HG02763 (cell line): Measurements from ENCODE around the gene GJC3.
"Not testable (repeated sequence)": the region's sequence is repeated elsewhere in the genome, so short reads cannot be mapped to it uniquely, and the experiment has no call there.

Source experiments
- ATAC-seq: cut with Tn5 transposase; IDR thresholded peaks from one replicate; pipeline ENCODE4 v1.9.1; 2021; ENCODE audit warnings: mild to moderate bottlenecking, moderate library complexity; ENCODE audit not compliant: unreplicated experiment

Gene GJC3

GRCh38 chr7:99930376-99930775 is 956 bp upstream of the GJC3 start:
- no peak for ATAC-seq

- ATAC-seq: no peak
Measured at GRCh38 chr7:99929730-99930053, 272 bp upstream of the GJC3 start.

GRCh38 chr7:99928188-99928587 is 1.2 kb downstream of the GJC3 start:
- no peak for ATAC-seq

GRCh38 chr7:99927536-99927935 is 1.9 kb downstream of the GJC3 start:
- ATAC-seq: no peak

- no peak for ATAC-seq
Measured at GRCh38 chr7:99926321-99926720, 3.1 kb downstream of the GJC3 start.

DNA sequence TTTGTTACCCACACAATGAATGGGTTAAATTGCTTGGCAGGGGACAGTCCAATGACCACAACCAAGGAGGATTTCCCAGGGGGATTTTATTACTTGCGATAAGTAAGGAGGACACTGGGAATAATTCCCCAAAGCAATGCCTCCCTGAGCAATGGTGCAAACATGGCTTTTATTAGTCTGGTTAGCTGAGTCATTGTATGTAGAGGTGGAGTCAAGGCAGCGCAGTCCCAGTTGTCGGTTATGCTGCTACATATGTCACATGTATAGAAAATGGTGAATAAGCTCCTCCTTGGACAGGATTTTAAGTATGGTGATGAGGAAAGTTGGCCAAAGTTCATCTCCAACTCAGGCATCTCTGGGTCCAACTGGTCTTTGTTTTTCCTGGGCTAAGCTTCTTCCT is 6.2 kb downstream of the GJC3 start:
- no peak for ATAC-seq

DNA sequence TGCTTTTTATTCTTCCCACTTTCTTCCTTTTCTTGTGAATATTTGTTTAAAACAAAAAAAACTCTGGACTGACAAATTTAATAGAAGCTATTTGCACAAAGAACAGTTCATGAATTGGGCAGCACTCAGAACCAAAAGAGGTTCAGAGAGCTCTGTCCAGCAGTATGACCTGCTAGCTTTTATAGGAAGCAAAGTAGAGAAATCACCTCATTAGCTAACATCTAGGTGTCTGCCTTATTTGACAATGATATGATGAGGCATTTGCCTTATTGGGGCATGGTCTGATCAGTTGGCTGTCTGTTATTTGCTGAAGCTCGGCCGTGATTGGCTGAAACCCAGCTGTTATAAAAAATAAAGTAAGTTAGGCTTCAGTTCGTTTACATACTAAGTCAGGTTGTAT is 9.3 kb downstream of the GJC3 start:
- no peak for ATAC-seq

- ATAC-seq: no peak
Measured at GRCh38 chr7:99919814-99920112, 9.7 kb downstream of the GJC3 start.

DNA sequence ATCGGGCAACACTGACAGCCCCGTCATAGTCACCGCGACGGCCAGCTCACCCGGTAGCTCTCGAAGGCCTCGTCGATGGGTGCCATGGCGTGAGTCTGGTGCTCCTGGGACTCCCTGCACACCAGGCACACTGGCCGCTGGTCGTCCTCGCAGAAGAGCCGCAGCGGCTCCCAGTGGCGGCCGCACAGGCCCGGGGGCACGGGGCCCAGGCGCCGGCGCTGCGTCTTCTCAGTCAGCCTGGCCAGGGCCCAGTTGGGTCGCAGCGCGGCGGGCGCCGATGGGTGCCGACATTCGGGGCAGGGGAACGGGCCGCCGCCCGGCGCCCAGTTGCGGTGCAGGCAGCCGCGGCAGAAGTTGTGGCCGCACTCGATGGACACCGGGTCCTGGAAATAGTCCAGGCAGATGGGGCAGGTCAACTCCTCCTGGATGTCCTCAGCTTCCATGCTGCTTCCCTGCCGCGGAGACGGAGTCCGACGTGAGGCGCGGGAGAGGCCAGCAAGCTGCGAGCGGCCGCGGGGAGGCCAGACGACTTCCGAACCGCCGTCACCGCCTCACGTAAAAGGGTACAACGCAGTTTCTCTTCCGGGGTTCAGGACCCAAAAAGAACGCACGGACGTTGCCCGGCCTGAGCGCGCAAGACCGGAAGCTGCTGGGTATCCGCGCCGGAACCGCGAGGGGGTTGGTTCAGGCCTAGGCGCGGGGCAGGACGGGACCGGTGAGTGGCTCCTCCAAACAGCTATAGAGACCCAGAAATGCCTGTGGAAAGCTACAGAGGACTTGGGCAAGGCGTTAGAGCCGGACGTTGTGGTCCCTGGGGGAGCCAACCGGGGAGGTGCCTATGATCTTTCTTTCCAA is 10.2 kb downstream of the GJC3 start, which contains the start of gene TRIM4:
Gene TRIM4 (minus strand): TSS at position 572 of the 855 bp plus-strand sequence. CDS start 129 bp downstream, at position 443.
- peak; percentile 90 for ATAC-seq

- ATAC-seq: no peak
Measured at GRCh38 chr7:99910976-99911375, 18.4 kb downstream of the GJC3 start.

DNA sequence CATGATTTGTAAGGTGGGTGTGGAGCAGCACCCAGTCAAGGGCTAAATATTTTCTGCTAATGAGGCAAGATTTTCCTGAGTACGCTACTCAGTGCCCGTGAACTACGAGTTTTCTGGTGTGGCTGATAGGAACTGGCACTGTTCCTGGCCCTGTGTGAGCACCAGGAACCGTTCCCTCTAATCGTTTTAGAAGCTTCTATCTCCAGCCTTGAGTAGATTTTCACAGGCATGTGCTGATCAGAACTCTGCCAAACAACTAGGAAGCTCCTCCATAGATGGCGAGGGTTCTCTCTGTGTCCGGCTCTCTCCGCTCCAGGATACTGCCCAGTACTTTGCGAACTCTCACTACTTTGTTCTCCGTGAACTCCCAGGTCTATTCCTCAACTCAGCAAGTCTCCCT is 27.8 kb downstream of the GJC3 start:
- no peak for ATAC-seq

- ATAC-seq: no peak
Measured at GRCh38 chr7:99899830-99900519, 29.4 kb downstream of the GJC3 start.

- no peak for ATAC-seq
Measured at GRCh38 chr7:99898836-99899235, 30.6 kb downstream of the GJC3 start.

GRCh38 chr7:99898023-99898357 is 31.4 kb downstream of the GJC3 start:
- no peak for ATAC-seq

DNA sequence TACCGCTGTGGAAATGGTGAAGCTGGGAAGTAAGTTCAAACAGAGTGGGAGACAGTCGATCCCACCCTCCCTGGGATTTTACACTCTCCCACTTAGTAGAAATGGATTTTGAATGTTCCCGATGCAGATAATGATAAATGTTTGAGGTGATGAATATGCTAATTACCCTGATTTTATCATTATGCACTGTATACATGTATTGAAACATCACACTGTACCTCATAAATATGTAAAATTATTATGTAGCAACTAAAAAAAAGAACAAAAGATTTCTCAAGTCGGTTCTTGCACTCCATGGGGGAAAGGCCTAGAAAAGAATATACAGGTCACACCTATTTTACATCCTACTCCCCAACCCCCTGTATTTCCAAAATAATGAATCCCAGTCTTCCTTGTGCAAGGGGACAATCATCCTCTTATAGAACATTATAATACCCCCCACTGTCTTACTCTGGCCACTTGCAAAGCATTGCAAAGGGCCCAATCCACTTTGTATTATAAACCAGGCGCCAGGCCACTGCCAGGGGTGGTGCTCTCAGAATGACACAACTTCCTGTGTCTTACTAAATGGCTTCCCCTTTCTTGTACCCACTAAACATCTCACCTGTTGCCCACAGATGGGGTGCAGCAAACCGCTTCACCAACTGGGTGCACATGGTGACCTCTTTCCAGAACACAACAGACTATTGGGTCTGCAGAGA is 31.9 kb downstream of the GJC3 start:
- no peak for ATAC-seq

DNA sequence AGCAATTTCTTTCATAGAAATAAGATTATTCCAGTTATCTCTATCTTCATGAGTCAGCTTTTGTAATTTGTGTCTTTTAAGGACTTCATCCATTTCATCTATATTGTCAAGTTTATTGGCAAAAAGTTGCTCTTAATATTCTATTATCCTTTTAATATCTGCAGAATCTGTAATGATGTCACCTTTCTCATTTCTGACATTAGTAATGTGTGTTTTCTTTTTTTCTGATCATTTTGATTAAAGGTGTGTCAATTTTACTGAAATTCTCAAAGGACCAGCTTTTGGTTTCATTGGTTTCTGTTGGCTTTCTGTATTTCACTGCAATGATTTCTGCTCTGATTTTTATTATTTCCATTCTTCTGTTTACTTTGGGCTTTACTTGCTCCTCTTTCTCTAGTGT is 34.7 kb downstream of the GJC3 start:
- ATAC-seq: no peak

DNA sequence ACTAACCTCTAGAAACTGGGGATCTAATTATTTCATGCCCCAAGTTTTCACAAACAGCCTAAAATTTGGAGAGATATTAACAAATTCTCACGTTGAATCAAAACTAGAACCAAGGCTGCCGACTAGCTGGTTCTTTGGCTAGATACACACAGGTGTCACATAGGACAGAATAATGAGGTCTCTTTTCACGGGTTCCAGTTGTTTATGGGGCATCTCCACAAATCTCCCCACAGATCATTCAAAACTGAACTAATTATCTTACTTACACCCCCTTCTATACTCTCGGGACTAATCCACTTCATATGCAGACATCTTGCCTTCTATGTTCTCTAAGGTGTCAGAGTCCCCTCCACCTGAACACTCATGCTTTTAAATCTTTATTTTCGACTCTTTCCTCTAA is 36.1 kb downstream of the GJC3 start:
- ATAC-seq: no peak

GRCh38 chr7:99890348-99890747 is 39.1 kb downstream of the GJC3 start:
- ATAC-seq: not testable (repeated sequence)

- not testable (repeated sequence) for ATAC-seq
Measured at GRCh38 chr7:99888366-99888765, 41.1 kb downstream of the GJC3 start.

DNA sequence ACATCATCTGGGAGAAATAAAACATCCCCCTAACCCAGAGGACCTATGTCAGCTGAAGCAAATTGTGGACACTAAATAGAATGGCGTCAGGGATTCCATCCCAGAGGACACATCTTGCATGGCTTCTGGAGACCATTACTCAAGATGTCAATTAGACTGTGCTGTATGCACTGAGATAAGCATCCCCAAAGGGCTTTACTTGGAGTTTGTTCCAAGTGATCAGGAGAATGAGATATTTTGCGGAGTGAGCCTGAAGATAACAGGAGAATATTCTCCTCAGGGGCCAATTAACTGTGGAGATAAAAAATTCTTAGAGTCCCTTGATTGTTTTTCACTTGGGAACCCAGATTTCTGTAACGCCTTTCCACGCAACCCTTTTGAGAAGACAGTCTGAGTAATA is 48.0 kb downstream of the GJC3 start:
- no peak for ATAC-seq

- ATAC-seq: no peak
Measured at GRCh38 chr7:99876933-99877332, 52.5 kb downstream of the GJC3 start, which contains the start of gene OR2AE1. Gene OR2AE1, minus strand, starts transcription at chr7:99877033. Its CDS starts 0 bp downstream, at chr7:99877033.

DNA sequence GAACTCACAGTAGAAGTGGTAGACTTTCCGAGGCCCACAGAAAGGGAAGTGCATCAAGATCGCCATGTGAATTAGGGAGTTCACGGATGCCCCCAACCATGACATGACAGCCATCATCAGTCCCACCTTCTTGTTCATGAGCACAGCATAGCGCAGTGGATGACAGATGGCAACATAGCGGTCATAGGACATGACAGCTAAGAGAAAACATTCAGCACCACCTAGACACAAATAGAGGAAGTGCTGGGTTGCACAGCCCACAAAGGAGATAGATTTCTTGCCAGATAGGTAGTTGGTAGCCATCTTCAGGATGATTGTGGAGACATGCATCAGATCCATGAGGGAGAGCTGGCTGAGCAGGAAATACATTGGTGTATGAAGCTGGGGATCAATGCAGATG is 52.9 kb downstream of the GJC3 start:
- ATAC-seq: no peak
